Stimulated activated effector memory CD8-positive, alpha-beta T cell treated with anti-CD3 and anti-CD28 coated beads, Interleukin-12 subunit alpha, Interleukin-12 subunit beta, amount 100 ng/mL, for 72 hours (primary cell): ENCODE measurements around the gene PPP4R3B.

Experiments
- ATAC-seq: fragments of 150-1000 bp; cut with Tn5 transposase; 2 replicates; pipeline ENCODE4 v1.10.0; 2021
- DNase-seq, 2 donors: peaks; one replicate each; pipeline ENCODE4 v3.0.0; 2021 to 2022; ENCODE audit warnings: low spot score in 2 of 2
- H3K27ac Mint-ChIP-seq: one replicate; pipeline ENCODE4 v1.8.0; 2022; ENCODE audit warnings: mild to moderate bottlenecking, mixed read lengths
- H3K36me3 Mint-ChIP-seq: one replicate; pipeline ENCODE4 v1.8.0; 2022; ENCODE audit warnings: mild to moderate bottlenecking, mixed read lengths
- H3K4me1 Mint-ChIP-seq: one replicate; pipeline ENCODE4 v1.8.0; 2022; ENCODE audit warnings: mixed read lengths
- H3K4me3 Mint-ChIP-seq: one replicate; pipeline ENCODE4 v1.8.0; 2022; ENCODE audit warnings: mild to moderate bottlenecking, mixed read lengths
- H3K9me3 Mint-ChIP-seq: one replicate; pipeline ENCODE4 v1.8.0; 2022; ENCODE audit warnings: mixed read lengths

Gene PPP4R3B

GRCh38 chr2:55498582-55498981 lies 118.8 kb downstream of the PPP4R3B start:
- Mint-ChIP-seq H3K27ac (no peak overlapping the region), H3K9me3 (no peaks in the 10 kb centered on the region), H3K4me3 (no peak overlapping the region), H3K36me3 (no peaks in the 10 kb centered on the region), H3K4me1 (no peaks in the 10 kb centered on the region)
- no peak for ATAC-seq
- DNase-seq = no peak
